Prostate gland (tissue), 2 donors: Measurements from ENCODE around the gene SKA2. TPM values are rescaled to one million over a fixed set of nuclear protein-coding genes. Genes with fewer than 3 reads are reported as not detected.

Experiments used
- DNase-seq: peaks from one replicate; pipeline ENCODE4 v3.0.0-alpha.2; 2019; ENCODE audit warnings: low spot score
- H3K27ac ChIP-seq, 2 donors: fragments of 200-600 bp; sonication (generic); 2 replicates each; pipeline ENCODE4 v1.5.1; 2017 to 2019
- H3K27me3 ChIP-seq: fragments of 200-600 bp; sonication (generic); replicated peaks from 2 replicates; pipeline ENCODE4 v1.5.1; 2019; ENCODE audit not compliant: insufficient read depth
- H3K36me3 ChIP-seq, 2 donors: fragments of 200-600 bp; sonication (generic); 1 replicate in 1 of 2; 2 replicates in 1 of 2; pipeline versions ENCODE4 v1.5.1 to v1.8.1; 2017 to 2019
- H3K4me1 ChIP-seq: fragments of 200-600 bp; sonication (generic); replicated peaks from 2 replicates; pipeline ENCODE4 v1.5.1; 2019
- H3K4me3 ChIP-seq, 2 donors: fragments of 200-600 bp; sonication (generic); 2 replicates each; pipeline ENCODE4 v1.5.1; 2017 to 2019
- H3K9me3 ChIP-seq: fragments of 200-600 bp; sonication (generic); 2 replicates; pipeline ENCODE4 v1.5.1; 2017
- CTCF ChIP-seq, 4 experiments: fragments of 200-600 bp in 2 of 4; fragments of 450-650 bp in 2 of 4; sonication (generic) in 2 of 4; IDR thresholded peaks; 1 replicate in 3 of 4; 2 replicates in 1 of 4; pipeline ENCODE4 v1.5.1; 2016 to 2019; ENCODE audit warnings: antibody characterized with exemption in 4 of 4, mild to moderate bottlenecking in 2 of 4, moderate library complexity in 2 of 4
- POLR2A ChIP-seq: fragments of 450-650 bp; IDR thresholded peaks from one replicate; pipeline ENCODE4 v1.6.1; 2016; ENCODE audit warnings: antibody characterized with exemption, mild to moderate bottlenecking
- POLR2AphosphoS5 ChIP-seq: sonication (generic); formaldehyde crosslinking; IDR thresholded peaks from one replicate; pipeline ENCODE4 v1.6.1; 2017; ENCODE audit warnings: antibody characterized with exemption
- WGBS: methylation state at CpG from one replicate; pipeline ENCODE4 v1.1.5; 2018; 5-methylcytosine and 5-hydroxymethylcytosine counted together
- intact Hi-C: fragments of 100-400 bp; cut with DNase I; formaldehyde crosslinking; loops from one replicate; pipeline ENCODE4 v1.14.2; 2022
- total RNA-seq, 2 donors: library from RNA; depleted of rRNA; stranded (reverse); fragments of >200 nt; gene quantifications; one replicate each; pipeline ENCODE4 v1.1.0, GENCODE V29; 2016

SKA2 gene
- 10 to 100 TPM; 24.5 to 55.0 TPM for total RNA-seq

GRCh38 chr17:59154721-59155438 is at the start of gene SKA2:
TSS of gene SKA2 (minus strand) at chr17:59155186. CDS start at chr17:59155163, 23 bp downstream.
- H3K4me1 ChIP-seq, result no peaks in the 10 kb centered on the region
- TF ChIP-seq CTCF (IDR thresholded peaks at IDR 0.05) (peak in 1 of 4 experiments; percentile 9), POLR2A (peak; percentile 21), POLR2AphosphoS5 (peak; percentile 87)
- peak within 1 kb of the TSS; percentile 82 to 86 for H3K27ac ChIP-seq
- H3K9me3 ChIP-seq, result no peaks in the 10 kb centered on the region
- H3K36me3 ChIP-seq, result no peaks in the 10 kb centered on the region
- no peaks in the 10 kb centered on the region for H3K27me3 ChIP-seq
- DNase-seq, result peak; percentile 97
- intact Hi-C loops, result loop anchor here (5.0 to 10.0 kb wide), 2 partner anchors 48 to 640 kb away; partner anchors contain the start of genes MTMR4 and TRIM37
- under 1% methylated on average over 39 of the region's 39 CpGs for WGBS
- peak within 1 kb of the TSS; percentile 54 to 71 for H3K4me3 ChIP-seq

GRCh38 chr17:59202320-59202719 is 47.3 kb upstream of the SKA2 start:
- TF ChIP-seq POLR2A, result no peak
- no peak for TF ChIP-seq CTCF (IDR thresholded peaks at IDR 0.05)
- TF ChIP-seq POLR2AphosphoS5, result no peak
- H3K27ac ChIP-seq, result no peak overlapping the region
- no peak overlapping the region for H3K4me3 ChIP-seq
- no peaks in the 10 kb centered on the region for H3K9me3 ChIP-seq
- 100% methylated on average over 1 of the region's 1 CpG for WGBS
- no peaks in the 10 kb centered on the region for H3K27me3 ChIP-seq
- no peaks in the 10 kb centered on the region for H3K36me3 ChIP-seq
- intact Hi-C loops, result no loop called here
- no peaks in the 10 kb centered on the region for H3K4me1 ChIP-seq
- DNase-seq, result no peak

GRCh38 chr17:59199398-59199797 is 44.4 kb upstream of the SKA2 start:
- intact Hi-C loops, result no loop called here
- WGBS, result 93% methylated on average over 4 of the region's 4 CpGs
- H3K4me1 ChIP-seq, result no peaks in the 10 kb centered on the region
- H3K27ac ChIP-seq, result no peak overlapping the region
- DNase-seq, result no peak
- H3K36me3 ChIP-seq, result no peaks in the 10 kb centered on the region
- H3K9me3 ChIP-seq, result no peaks in the 10 kb centered on the region
- no peaks in the 10 kb centered on the region for H3K27me3 ChIP-seq
- TF ChIP-seq CTCF (IDR thresholded peaks at IDR 0.05) (no peak), POLR2AphosphoS5 (no peak), POLR2A (no peak)
- H3K4me3 ChIP-seq, result no peak overlapping the region

- Histone ChIP-seq H3K27ac (no peak overlapping the region), H3K4me1 (no peaks in the 10 kb centered on the region), H3K36me3 (no peaks in the 10 kb centered on the region), H3K27me3 (no peaks in the 10 kb centered on the region), H3K4me3 (no peak overlapping the region), H3K9me3 (no peaks in the 10 kb centered on the region)
- WGBS, result 92% methylated on average over 3 of the region's 3 CpGs
- intact Hi-C loops, result no loop called here
- no peak for DNase-seq
- TF ChIP-seq POLR2AphosphoS5 (no peak), POLR2A (no peak), CTCF (IDR thresholded peaks at IDR 0.05) (no peak)
These were observed 38.4 kb upstream of the SKA2 start for GRCh38 chr17:59193336-59193862.

- intact Hi-C loops, result no loop called here
- no peaks in the 10 kb centered on the region for H3K27me3 ChIP-seq
- no peak for DNase-seq
- H3K36me3 ChIP-seq, result no peaks in the 10 kb centered on the region
- no peaks in the 10 kb centered on the region for H3K9me3 ChIP-seq
- H3K27ac ChIP-seq, result no peak overlapping the region
- no peak for TF ChIP-seq POLR2AphosphoS5
- no peak for TF ChIP-seq POLR2A
- no peak for TF ChIP-seq CTCF (IDR thresholded peaks at IDR 0.05)
- H3K4me1 ChIP-seq, result no peaks in the 10 kb centered on the region
- no peak overlapping the region for H3K4me3 ChIP-seq
- WGBS, result 98% methylated on average over 2 of the region's 2 CpGs
These were observed 35.8 kb upstream of the SKA2 start for GRCh38 chr17:59190806-59191205.
